MCF 10A (cell line): ENCODE data around the gene MUC20. TPM values are rescaled to one million over a fixed set of nuclear protein-coding genes. Genes with fewer than 3 reads are reported as not detected.

Experiments used
- BruUV-seq: library from RNA; stranded (reverse); fragments of 400-500 nt; replicated peaks from 2 replicates; lab custom pipeline; 2021; lab: Mats Ljungman, UMichigan
- CTCF ChIA-PET: fragments of 300-600 bp; sonication (Branson Sonifier 250); formaldehyde crosslinking; extraction: SDS; loops from one replicate; lab custom pipeline; 2021; ENCODE audit warnings: antibody characterized with exemption, inconsistent platforms; lab: Yijun Ruan, JAX
- POLR2A ChIA-PET: fragments of 300-600, 350-650 bp; sonication (Branson Sonifier 250); formaldehyde crosslinking; extraction: SDS; loops from one replicate; lab custom pipeline; 2020; ENCODE audit warnings: antibody characterized with exemption, inconsistent platforms; lab: Yijun Ruan, JAX
- DNase-seq: peaks from one replicate; pipeline ENCODE4 v3.0.0-alpha.2; 2018; ENCODE audit not compliant: unreplicated experiment
- H3K27ac Mint-ChIP-seq: one replicate; pipeline ENCODE4 v1.8.0; 2022; ENCODE audit warnings: mild to moderate bottlenecking, low read depth, mixed read lengths; ENCODE audit not compliant: unreplicated experiment
- H3K27me3 Mint-ChIP-seq: one replicate; pipeline ENCODE4 v1.8.0; 2022; ENCODE audit warnings: mixed read lengths; ENCODE audit not compliant: insufficient read depth, unreplicated experiment
- H3K36me3 Mint-ChIP-seq: one replicate; pipeline ENCODE4 v1.8.0; 2022; ENCODE audit warnings: mild to moderate bottlenecking, moderate library complexity, mixed read lengths; ENCODE audit not compliant: insufficient read depth, unreplicated experiment
- H3K4me1 Mint-ChIP-seq: one replicate; pipeline ENCODE4 v1.8.0; 2022; ENCODE audit warnings: mixed read lengths; ENCODE audit not compliant: insufficient read depth, unreplicated experiment
- H3K4me3 Mint-ChIP-seq: one replicate; pipeline ENCODE4 v1.8.0; 2022; ENCODE audit warnings: mild to moderate bottlenecking, moderate library complexity, mixed read lengths; ENCODE audit not compliant: unreplicated experiment
- H3K9me3 Mint-ChIP-seq: one replicate; pipeline ENCODE4 v1.8.0; 2022; ENCODE audit warnings: mixed read lengths; ENCODE audit not compliant: unreplicated experiment
- intact Hi-C: fragments of 100-400 bp; cut with micrococcal nuclease; formaldehyde crosslinking; loops from 2 replicates; pipeline ENCODE4 v1.14.1; 2022
- total RNA-seq: library from RNA; stranded (reverse); gene quantifications from 2 replicates; pipeline ENCODE4 v1.2.3, GENCODE V29; 2022
- TF ChIP-seq, protein P1 (sequence below): fragments of 200-600 bp; IDR thresholded peaks from one replicate; pipeline ENCODE4 v1.8.0; 2022; ENCODE audit warnings: antibody characterized with exemption, mild to moderate bottlenecking; ENCODE audit not compliant: unreplicated experiment

MUC20 gene
- total RNA-seq, 1 experiment from 2014 or later: 2.3 TPM

- Mint-ChIP-seq H3K9me3 (no peaks in the 10 kb centered on the region), H3K4me1 (peaks cover 15% of the 10 kb centered on the region), H3K36me3 (peaks cover 13% of the 10 kb centered on the region), H3K27ac (no peak overlapping the region), H3K4me3 (no peak overlapping the region), H3K27me3 (no peaks in the 10 kb centered on the region)
- ChIA-PET POLR2A (interaction anchor here (4.8 kb wide), 1 partner anchor 17 kb away, joined by 24 read pairs; no protein-coding TSS in a partner anchor), CTCF (interaction anchor here (1.1 kb wide), 1 partner anchor 150 kb away, joined by 3 read pairs; no protein-coding TSS in a partner anchor)
- intact Hi-C loops: no loop called here
- BruUV-seq: no TSS peak
- DNase-seq: no peak
- TF ChIP-seq, protein P1, sequence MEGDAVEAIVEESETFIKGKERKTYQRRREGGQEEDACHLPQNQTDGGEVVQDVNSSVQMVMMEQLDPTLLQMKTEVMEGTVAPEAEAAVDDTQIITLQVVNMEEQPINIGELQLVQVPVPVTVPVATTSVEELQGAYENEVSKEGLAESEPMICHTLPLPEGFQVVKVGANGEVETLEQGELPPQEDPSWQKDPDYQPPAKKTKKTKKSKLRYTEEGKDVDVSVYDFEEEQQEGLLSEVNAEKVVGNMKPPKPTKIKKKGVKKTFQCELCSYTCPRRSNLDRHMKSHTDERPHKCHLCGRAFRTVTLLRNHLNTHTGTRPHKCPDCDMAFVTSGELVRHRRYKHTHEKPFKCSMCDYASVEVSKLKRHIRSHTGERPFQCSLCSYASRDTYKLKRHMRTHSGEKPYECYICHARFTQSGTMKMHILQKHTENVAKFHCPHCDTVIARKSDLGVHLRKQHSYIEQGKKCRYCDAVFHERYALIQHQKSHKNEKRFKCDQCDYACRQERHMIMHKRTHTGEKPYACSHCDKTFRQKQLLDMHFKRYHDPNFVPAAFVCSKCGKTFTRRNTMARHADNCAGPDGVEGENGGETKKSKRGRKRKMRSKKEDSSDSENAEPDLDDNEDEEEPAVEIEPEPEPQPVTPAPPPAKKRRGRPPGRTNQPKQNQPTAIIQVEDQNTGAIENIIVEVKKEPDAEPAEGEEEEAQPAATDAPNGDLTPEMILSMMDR: no peak
These were observed 20.5 kb upstream of the MUC20 start for GRCh38 chr3:195700319-195700718.

DNA sequence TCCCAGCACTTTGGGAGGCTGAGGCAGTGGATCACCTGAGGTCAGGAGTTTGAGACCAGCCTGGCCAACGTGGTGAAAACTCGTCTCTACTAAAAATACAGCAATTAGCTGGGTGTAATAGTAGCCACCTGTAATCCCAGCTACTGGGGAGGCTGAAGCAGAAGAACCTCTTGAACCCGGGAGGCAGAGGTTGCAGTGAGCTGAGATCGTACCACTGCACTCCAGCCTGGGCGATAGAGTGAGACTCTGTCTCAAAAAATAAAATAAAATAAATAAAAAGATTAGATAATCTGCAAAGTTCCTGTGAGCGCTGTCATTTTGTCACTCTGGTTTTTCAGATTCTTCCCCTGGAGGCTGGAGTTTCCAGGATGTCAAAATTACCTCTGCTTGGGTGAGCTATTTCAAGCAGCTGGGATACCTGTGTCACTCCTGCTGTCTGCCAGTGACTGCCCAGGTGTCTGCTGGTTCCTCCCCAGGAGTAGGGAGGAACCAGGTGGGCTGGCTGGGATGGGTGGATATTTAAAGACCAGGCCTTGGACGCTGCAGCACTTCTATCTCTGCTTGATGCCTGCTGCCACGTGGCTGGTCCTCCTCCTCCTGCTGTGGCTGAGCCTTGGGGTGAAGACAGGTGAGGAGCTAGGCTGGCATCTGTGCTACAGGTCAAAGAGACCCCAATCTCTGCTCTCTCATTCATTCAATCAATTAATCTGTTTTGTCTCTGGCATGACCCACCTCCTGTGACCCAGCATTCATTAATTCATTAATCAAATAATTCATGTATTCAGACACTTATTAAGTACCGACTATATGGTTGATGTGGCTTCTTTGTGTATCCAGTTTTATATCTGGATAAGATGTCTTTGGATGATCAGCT is 19.5 kb upstream of the MUC20 start:
- BruUV-seq: no TSS peak
- H3K4me1 Mint-ChIP-seq: peaks cover 15% of the 10 kb centered on the region

GRCh38 chr3:195703776-195704175 is 17.0 kb upstream of the MUC20 start:
- Mint-ChIP-seq H3K36me3 (peaks cover 5% of the 10 kb centered on the region), H3K9me3 (no peaks in the 10 kb centered on the region), H3K4me1 (peaks cover under 1% of the 10 kb centered on the region), H3K27me3 (no peaks in the 10 kb centered on the region), H3K4me3 (no peak overlapping the region), H3K27ac (no peak overlapping the region)
- TF ChIP-seq, protein P1: no peak
- no peak for DNase-seq
- no TSS peak for BruUV-seq
- ChIA-PET CTCF (interaction anchor here (1.0 kb wide), 1 partner anchor 11 kb away, joined by 3 read pairs; no protein-coding TSS in a partner anchor), POLR2A (interaction anchor here (1.5 to 4.8 kb wide), 2 partner anchors 11 to 14 kb away, joined by 5 to 24 read pairs; no protein-coding TSS in a partner anchor)
- intact Hi-C loops: no loop called here

More for the DNA sequence above, 19.5 kb upstream of the MUC20 start:
- Mint-ChIP-seq H3K4me3 (no peak overlapping the region), H3K36me3 (peaks cover 13% of the 10 kb centered on the region), H3K9me3 (no peaks in the 10 kb centered on the region), H3K27ac (no peak overlapping the region), H3K27me3 (no peaks in the 10 kb centered on the region)
- intact Hi-C loops: no loop called here
- no peak for DNase-seq
- TF ChIP-seq, protein P1: no peak
- CTCF ChIA-PET: interaction anchor here (1.1 kb wide), 1 partner anchor 149 kb away, joined by 3 read pairs; no protein-coding TSS in a partner anchor
- POLR2A ChIA-PET: interaction anchor here (4.8 kb wide), 1 partner anchor 16 kb away, joined by 24 read pairs; no protein-coding TSS in a partner anchor

GRCh38 chr3:195704433-195704999 is 16.3 kb upstream of the MUC20 start:
- no peak overlapping the region for H3K27ac Mint-ChIP-seq
- DNase-seq: no peak
- intact Hi-C loops: no loop called here
- no peak overlapping the region for H3K4me3 Mint-ChIP-seq
- TF ChIP-seq, protein P1: no peak
- POLR2A ChIA-PET: interaction anchor here (1.5 to 4.8 kb wide), 2 partner anchors 10 to 13 kb away, joined by 5 to 24 read pairs; no protein-coding TSS in a partner anchor
- no peaks in the 10 kb centered on the region for H3K9me3 Mint-ChIP-seq
- BruUV-seq: no TSS peak
- peaks cover 5% of the 10 kb centered on the region for H3K36me3 Mint-ChIP-seq
- H3K4me1 Mint-ChIP-seq: no peaks in the 10 kb centered on the region
- no peaks in the 10 kb centered on the region for H3K27me3 Mint-ChIP-seq
- CTCF ChIA-PET: no interaction called here
